ENCODE data around the gene NCOR2. TPM values are rescaled to one million over a fixed set of nuclear protein-coding genes. Genes with fewer than 3 reads are reported as not detected.

The NCOR2 gene
- total RNA-seq, 2 donors from 2014 or later: 228 to 229 TPM

DNA sequence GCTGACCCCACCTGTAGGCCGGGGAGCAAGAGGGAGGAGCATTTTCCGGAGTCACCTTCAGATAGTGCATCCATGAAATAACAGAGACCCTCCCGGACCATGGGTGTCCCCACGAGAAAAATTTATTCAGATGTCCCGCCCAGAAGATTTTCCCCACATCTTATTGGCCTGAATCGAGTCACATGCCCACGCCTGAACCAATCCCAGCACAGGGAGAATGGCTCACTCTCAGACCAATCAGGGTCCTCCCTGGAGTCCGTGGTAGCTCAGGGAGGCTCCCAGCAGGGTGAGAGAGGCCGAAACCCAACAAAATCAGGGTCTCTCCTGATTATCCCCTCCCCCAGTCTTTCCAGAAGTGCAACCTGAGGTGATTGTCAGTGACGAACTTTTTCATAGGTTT, 16.4 kb upstream of the NCOR2 start:
- TF ChIP-seq CTCF (IDR thresholded peaks at IDR 0.05): no peak
- DNase-seq (ENCODE audit: low spot score) (no peak), ATAC-seq (ENCODE audit: insufficient number of reproducible peaks, low FRiP score, low read depth) (no peak)
- H3K9me3 ChIP-seq: no peaks in the 10 kb centered on the region
- H3K36me3 ChIP-seq: no peaks in the 10 kb centered on the region
- H3K27ac ChIP-seq: no peak overlapping the region
- H3K4me1 ChIP-seq (ENCODE audit: control insufficient read depth in 1 of 2, low read depth in 2 of 2): peaks cover 5 to 15% of the 10 kb centered on the region in 2 donors
- H3K4me3 ChIP-seq: no peak overlapping the region
- H3K27me3 ChIP-seq (replicated peaks; ENCODE audit: insufficient read depth): no peaks in the 10 kb centered on the region

- H3K27ac ChIP-seq: no peak overlapping the region
- ATAC-seq (ENCODE audit: insufficient number of reproducible peaks, low FRiP score, low read depth) (no peak), DNase-seq (ENCODE audit: low spot score) (no peak)
- H3K4me3 ChIP-seq: no peak overlapping the region
- peaks cover 5 to 8% of the 10 kb centered on the region in 2 donors for H3K4me1 ChIP-seq (ENCODE audit: control insufficient read depth in 1 of 2, low read depth in 2 of 2)
- no peak for TF ChIP-seq CTCF (IDR thresholded peaks at IDR 0.05)
- no peaks in the 10 kb centered on the region for H3K36me3 ChIP-seq
- H3K27me3 ChIP-seq (replicated peaks; ENCODE audit: insufficient read depth): no peaks in the 10 kb centered on the region
- H3K9me3 ChIP-seq: no peaks in the 10 kb centered on the region
Observed at GRCh38 chr12:124582108-124582424, 14.7 kb upstream of the NCOR2 start.

GRCh38 chr12:124581307-124582107, 14.1 kb upstream of the NCOR2 start:
- no peak for ATAC-seq (ENCODE audit: insufficient number of reproducible peaks, low FRiP score, low read depth)
- Histone ChIP-seq H3K36me3 (no peaks in the 10 kb centered on the region), H3K4me1 (ENCODE audit: control insufficient read depth in 1 of 2, low read depth in 2 of 2) (peaks cover 5 to 8% of the 10 kb centered on the region in 2 donors), H3K27ac (no peak overlapping the region), H3K4me3 (no peak overlapping the region), H3K9me3 (peaks cover 4% of the 10 kb centered on the region), H3K27me3 (replicated peaks; ENCODE audit: insufficient read depth) (no peaks in the 10 kb centered on the region)
- TF ChIP-seq CTCF (IDR thresholded peaks at IDR 0.05): no peak
- DNase-seq (ENCODE audit: low spot score): no peak

GRCh38 chr12:124579921-124580517, 12.6 kb upstream of the NCOR2 start:
- no peaks in the 10 kb centered on the region for H3K27me3 ChIP-seq (replicated peaks; ENCODE audit: insufficient read depth)
- peaks cover 5 to 8% of the 10 kb centered on the region in 2 donors for H3K4me1 ChIP-seq (ENCODE audit: control insufficient read depth in 1 of 2, low read depth in 2 of 2)
- no peaks in the 10 kb centered on the region for H3K36me3 ChIP-seq
- no peak for DNase-seq (ENCODE audit: low spot score)
- H3K4me3 ChIP-seq: no peak overlapping the region
- peaks cover 4% of the 10 kb centered on the region for H3K9me3 ChIP-seq
- H3K27ac ChIP-seq: no peak overlapping the region
- TF ChIP-seq CTCF (IDR thresholded peaks at IDR 0.05): no peak
- ATAC-seq (ENCODE audit: insufficient number of reproducible peaks, low FRiP score, low read depth): no peak

GRCh38 chr12:124578854-124579253, 11.4 kb upstream of the NCOR2 start:
- ATAC-seq (ENCODE audit: insufficient number of reproducible peaks, low FRiP score, low read depth) (no peak), DNase-seq (ENCODE audit: low spot score) (no peak)
- H3K4me3 ChIP-seq: no peak overlapping the region
- no peak overlapping the region for H3K27ac ChIP-seq
- peaks cover 4% of the 10 kb centered on the region for H3K9me3 ChIP-seq
- peaks cover 5 to 8% of the 10 kb centered on the region in 2 donors for H3K4me1 ChIP-seq (ENCODE audit: control insufficient read depth in 1 of 2, low read depth in 2 of 2)
- H3K27me3 ChIP-seq (replicated peaks; ENCODE audit: insufficient read depth): no peaks in the 10 kb centered on the region
- no peak for TF ChIP-seq CTCF (IDR thresholded peaks at IDR 0.05)
- H3K36me3 ChIP-seq: no peaks in the 10 kb centered on the region

Measured in thoracic aorta (tissue), 2 donors.